ENCODE data around the gene IL13RA2.

Gene IL13RA2

GRCh38 chrX:114985967-114986592, 31.3 kb downstream of the IL13RA2 start:
- no peak for DNase-seq

GRCh38 chrX:114976292-114976691, 41.1 kb downstream of the IL13RA2 start:
- DNase-seq = no peak

- DNase-seq = no peak
Observed at GRCh38 chrX:114973013-114973412, 44.4 kb downstream of the IL13RA2 start.

GRCh38 chrX:114970806-114971205, 46.6 kb downstream of the IL13RA2 start:
- no peak for DNase-seq

- DNase-seq = no peak
Observed at GRCh38 chrX:114964374-114964773, 53.0 kb downstream of the IL13RA2 start.

- DNase-seq = no peak
Observed at GRCh38 chrX:114962209-114962608, 55.2 kb downstream of the IL13RA2 start.

GRCh38 chrX:114959729-114960128, 57.7 kb downstream of the IL13RA2 start:
- DNase-seq = no peak

All from islet precursor cell (in vitro differentiated cells).